DOHH2 (cell line): Measurements from ENCODE around the gene NUAK2.

ENCODE experiments used
- EZH2phosphoT487 ChIP-seq: fragments of 200-600 bp; sonication (generic); IDR thresholded peaks from 2 replicates; pipeline ENCODE4 v1.6.1; 2017; ENCODE audit warnings: borderline replicate concordance, mild to moderate bottlenecking, antibody characterized with exemption, low read length, moderate library complexity, mixed read lengths
- TF ChIP-seq, protein P1 (sequence below): fragments of 200-600 bp; sonication (generic); IDR thresholded peaks from one replicate; pipeline ENCODE4 v1.5.1; 2014; ENCODE audit warnings: antibody characterized with exemption, mild to moderate bottlenecking, low read depth, low read length; ENCODE audit not compliant: poor library complexity, severe bottlenecking

DNA sequence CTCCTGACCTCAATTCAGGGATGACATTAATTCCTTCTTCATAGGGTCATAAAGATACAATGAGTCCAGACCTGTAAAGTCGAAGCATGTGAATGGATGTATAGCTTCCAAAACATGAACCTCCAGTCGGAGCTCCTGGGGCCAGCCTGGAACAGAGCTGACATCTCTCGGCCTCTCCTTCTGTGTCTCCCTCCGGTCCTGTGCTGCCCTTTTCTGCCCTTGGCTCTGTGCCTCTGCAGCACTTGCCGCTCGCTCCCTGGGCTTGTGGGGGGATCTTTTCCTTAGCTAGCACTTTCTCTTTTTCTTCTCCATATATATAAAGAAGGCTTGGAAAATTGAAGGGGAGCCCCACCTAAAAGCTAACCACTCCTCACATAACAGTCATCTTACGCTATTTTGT lies 51.3 kb downstream of the NUAK2 start:
- TF ChIP-seq, protein P1, sequence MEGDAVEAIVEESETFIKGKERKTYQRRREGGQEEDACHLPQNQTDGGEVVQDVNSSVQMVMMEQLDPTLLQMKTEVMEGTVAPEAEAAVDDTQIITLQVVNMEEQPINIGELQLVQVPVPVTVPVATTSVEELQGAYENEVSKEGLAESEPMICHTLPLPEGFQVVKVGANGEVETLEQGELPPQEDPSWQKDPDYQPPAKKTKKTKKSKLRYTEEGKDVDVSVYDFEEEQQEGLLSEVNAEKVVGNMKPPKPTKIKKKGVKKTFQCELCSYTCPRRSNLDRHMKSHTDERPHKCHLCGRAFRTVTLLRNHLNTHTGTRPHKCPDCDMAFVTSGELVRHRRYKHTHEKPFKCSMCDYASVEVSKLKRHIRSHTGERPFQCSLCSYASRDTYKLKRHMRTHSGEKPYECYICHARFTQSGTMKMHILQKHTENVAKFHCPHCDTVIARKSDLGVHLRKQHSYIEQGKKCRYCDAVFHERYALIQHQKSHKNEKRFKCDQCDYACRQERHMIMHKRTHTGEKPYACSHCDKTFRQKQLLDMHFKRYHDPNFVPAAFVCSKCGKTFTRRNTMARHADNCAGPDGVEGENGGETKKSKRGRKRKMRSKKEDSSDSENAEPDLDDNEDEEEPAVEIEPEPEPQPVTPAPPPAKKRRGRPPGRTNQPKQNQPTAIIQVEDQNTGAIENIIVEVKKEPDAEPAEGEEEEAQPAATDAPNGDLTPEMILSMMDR, result no peak
- no peak for TF ChIP-seq EZH2phosphoT487
